ENCODE results near the gene IQSEC1. TPM values are rescaled to one million over a fixed set of nuclear protein-coding genes. Genes with fewer than 3 reads are reported as not detected.
A peak's percentile ranks its signal among the peaks of the same experiment; 100 is the strongest.

IQSEC1 gene
- total and polyA plus RNA-seq, 4 experiments from 2014 or later, result 11.9 to 82.0 (median 62.3) TPM

- Mint-ChIP-seq H3K4me3 (no peak overlapping the region), H3K27me3 (peaks cover 2 to 11% of the 10 kb centered on the region in 2 donors), H3K9me3 (no peaks in the 10 kb centered on the region), H3K36me3 (no peaks in the 10 kb centered on the region), H3K27ac (no peak overlapping the region), H3K4me1 (peaks cover 0 to 7% (median 1%) of the 10 kb centered on the region in 4 donors)
- Histone ChIP-seq H3K27ac (ENCODE audit: low read depth, low read length) (no peak overlapping the region), H3K36me3 (ENCODE audit: insufficient read depth, low read length) (no peaks in the 10 kb centered on the region), H3K27me3 (ENCODE audit: insufficient read depth, low read length) (peaks cover 6% of the 10 kb centered on the region), H3K4me3 (ENCODE audit: low read length in 2 of 2) (no peak overlapping the region), H3K4me1 (ENCODE audit: insufficient read depth, low read length) (peaks cover 2% of the 10 kb centered on the region), H3K9me3 (ENCODE audit: control insufficient read depth in 1 of 2, low read length in 2 of 2) (no peaks in the 10 kb centered on the region)
- intact Hi-C loops (cut with micrococcal nuclease), result no loop called here
- POLR2A ChIA-PET (ENCODE audit: partially characterized antibody), result no interaction called here
- no peak for DNase-seq
- CTCF ChIA-PET (ENCODE audit: partially characterized antibody), result interaction anchor here (1.1 to 1.4 kb wide), 2 partner anchors 13 to 801 kb away, joined by 3 to 4 read pairs; partner anchors contain the start of gene WNT7A
Measured at GRCh38 chr3:13079051-13079450, 5.8 kb upstream of the IQSEC1 start.

- no peaks in the 10 kb centered on the region for H3K9me3 Mint-ChIP-seq
- Histone ChIP-seq H3K9me3 (ENCODE audit: control insufficient read depth in 1 of 2, low read length in 2 of 2) (no peaks in the 10 kb centered on the region), H3K27me3 (ENCODE audit: insufficient read depth, low read length) (peaks cover 12% of the 10 kb centered on the region), H3K4me1 (ENCODE audit: insufficient read depth, low read length) (peaks cover 10% of the 10 kb centered on the region), H3K4me3 (ENCODE audit: low read length in 2 of 2) (no peak overlapping the region), H3K27ac (ENCODE audit: low read depth, low read length) (no peak overlapping the region), H3K36me3 (ENCODE audit: insufficient read depth, low read length) (no peaks in the 10 kb centered on the region)
- no peaks in the 10 kb centered on the region for H3K36me3 Mint-ChIP-seq
- H3K4me1 Mint-ChIP-seq, result peaks cover 2 to 13% (median 6%) of the 10 kb centered on the region in 4 donors
- peaks cover 5 to 16% of the 10 kb centered on the region in 2 donors for H3K27me3 Mint-ChIP-seq
- intact Hi-C loops (cut with micrococcal nuclease), result no loop called here
- no peak for DNase-seq
- CTCF ChIA-PET (ENCODE audit: partially characterized antibody), result interaction anchor here (1.1 to 1.4 kb wide), 2 partner anchors 13 to 802 kb away, joined by 3 to 4 read pairs; partner anchors contain the start of gene WNT7A
- H3K27ac Mint-ChIP-seq, result no peak overlapping the region
- POLR2A ChIA-PET (ENCODE audit: partially characterized antibody), result interaction anchor here (0.6 kb wide), 1 partner anchor 19 kb away, joined by 3 read pairs; no protein-coding TSS in a partner anchor
- no peak overlapping the region for H3K4me3 Mint-ChIP-seq
Measured at GRCh38 chr3:13078163-13078905, 5.1 kb upstream of the IQSEC1 start.

GRCh38 chr3:13077431-13078162 lies 4.4 kb upstream of the IQSEC1 start:
- ChIA-PET POLR2A (ENCODE audit: partially characterized antibody) (interaction anchor here (0.6 kb wide), 1 partner anchor 19 kb away, joined by 3 read pairs; no protein-coding TSS in a partner anchor), CTCF (ENCODE audit: partially characterized antibody) (interaction anchor here (1.1 kb wide), 1 partner anchor 803 kb away, joined by 3 read pairs; the partner anchor contains the start of gene WNT7A)
- Histone ChIP-seq H3K9me3 (ENCODE audit: control insufficient read depth in 1 of 2, low read length in 2 of 2) (no peaks in the 10 kb centered on the region), H3K27me3 (ENCODE audit: insufficient read depth, low read length) (peaks cover 12% of the 10 kb centered on the region), H3K27ac (ENCODE audit: low read depth, low read length) (no peak overlapping the region), H3K36me3 (ENCODE audit: insufficient read depth, low read length) (no peaks in the 10 kb centered on the region), H3K4me3 (ENCODE audit: low read length in 2 of 2) (no peak overlapping the region), H3K4me1 (ENCODE audit: insufficient read depth, low read length) (peaks cover 16% of the 10 kb centered on the region)
- H3K27ac Mint-ChIP-seq, result no peak overlapping the region
- no peaks in the 10 kb centered on the region for H3K36me3 Mint-ChIP-seq
- no peak overlapping the region for H3K4me3 Mint-ChIP-seq
- H3K9me3 Mint-ChIP-seq, result no peaks in the 10 kb centered on the region
- peaks cover 3 to 18% (median 9%) of the 10 kb centered on the region in 4 donors for H3K4me1 Mint-ChIP-seq
- H3K27me3 Mint-ChIP-seq, result peaks cover 7 to 18% of the 10 kb centered on the region in 2 donors
- DNase-seq, result no peak
- intact Hi-C loops (cut with micrococcal nuclease), result no loop called here

- Histone ChIP-seq H3K27ac (ENCODE audit: low read depth, low read length) (no peak overlapping the region), H3K4me1 (ENCODE audit: insufficient read depth, low read length) (peaks cover 21% of the 10 kb centered on the region), H3K36me3 (ENCODE audit: insufficient read depth, low read length) (no peaks in the 10 kb centered on the region), H3K27me3 (ENCODE audit: insufficient read depth, low read length) (peaks cover 12% of the 10 kb centered on the region), H3K9me3 (ENCODE audit: control insufficient read depth in 1 of 2, low read length in 2 of 2) (no peaks in the 10 kb centered on the region), H3K4me3 (ENCODE audit: low read length in 2 of 2) (no peak overlapping the region)
- H3K27ac Mint-ChIP-seq, result no peak overlapping the region
- no peaks in the 10 kb centered on the region for H3K36me3 Mint-ChIP-seq
- H3K4me3 Mint-ChIP-seq, result no peak overlapping the region
- intact Hi-C loops (cut with micrococcal nuclease), result no loop called here
- H3K9me3 Mint-ChIP-seq, result no peaks in the 10 kb centered on the region
- no peak for DNase-seq
- CTCF ChIA-PET (ENCODE audit: partially characterized antibody), result interaction anchor here (1.5 kb wide), 1 partner anchor 16 kb away, joined by 7 read pairs; no protein-coding TSS in a partner anchor
- POLR2A ChIA-PET (ENCODE audit: partially characterized antibody), result no interaction called here
- peaks cover 3 to 19% (median 12%) of the 10 kb centered on the region in 4 donors for H3K4me1 Mint-ChIP-seq
- H3K27me3 Mint-ChIP-seq, result peaks cover 7 to 18% of the 10 kb centered on the region in 2 donors
Measured at GRCh38 chr3:13075986-13076654, 2.9 kb upstream of the IQSEC1 start.

- Mint-ChIP-seq H3K27me3 (peaks cover 7 to 18% of the 10 kb centered on the region in 2 donors), H3K9me3 (no peaks in the 10 kb centered on the region), H3K27ac (peak overlapping the region in 2 of 7 donors; percentile 36 to 39), H3K4me1 (peaks cover 6 to 24% (median 16%) of the 10 kb centered on the region in 4 donors), H3K4me3 (peak overlapping the region in 3 of 8 donors; percentile 15 to 45 (median 36)), H3K36me3 (no peaks in the 10 kb centered on the region)
- no peak for DNase-seq
- no peak overlapping the region for H3K4me3 ChIP-seq (ENCODE audit: low read length in 2 of 2)
- CTCF ChIA-PET (ENCODE audit: partially characterized antibody), result interaction anchor here (3.0 kb wide), 1 partner anchor 17 kb away, joined by 9 read pairs; no protein-coding TSS in a partner anchor
- H3K4me1 ChIP-seq (ENCODE audit: insufficient read depth, low read length), result peaks cover 29% of the 10 kb centered on the region
- no peaks in the 10 kb centered on the region for H3K36me3 ChIP-seq (ENCODE audit: insufficient read depth, low read length)
- H3K27ac ChIP-seq (ENCODE audit: low read depth, low read length), result no peak overlapping the region
- peaks cover 12% of the 10 kb centered on the region for H3K27me3 ChIP-seq (ENCODE audit: insufficient read depth, low read length)
- no peaks in the 10 kb centered on the region for H3K9me3 ChIP-seq (ENCODE audit: control insufficient read depth in 1 of 2, low read length in 2 of 2)
- intact Hi-C loops (cut with micrococcal nuclease), result no loop called here
- POLR2A ChIA-PET (ENCODE audit: partially characterized antibody), result no interaction called here
Measured at GRCh38 chr3:13075318-13075717, 2.1 kb upstream of the IQSEC1 start.

- H3K27me3 ChIP-seq (ENCODE audit: insufficient read depth, low read length), result peaks cover 12% of the 10 kb centered on the region
- no peak overlapping the region for H3K27ac ChIP-seq (ENCODE audit: low read depth, low read length)
- Mint-ChIP-seq H3K27ac (peak overlapping the region in 2 of 7 donors; percentile 30 to 75), H3K36me3 (no peaks in the 10 kb centered on the region), H3K9me3 (no peaks in the 10 kb centered on the region), H3K4me3 (peak overlapping the region in 7 of 8 donors; percentile 33 to 86 (median 72)), H3K27me3 (peaks cover 7 to 18% of the 10 kb centered on the region in 2 donors), H3K4me1 (peaks cover 18 to 37% (median 28%) of the 10 kb centered on the region in 4 donors)
- no peak for DNase-seq
- CTCF ChIA-PET (ENCODE audit: partially characterized antibody), result interaction anchor here (3.0 kb wide), 1 partner anchor 18 kb away, joined by 9 read pairs; no protein-coding TSS in a partner anchor
- H3K36me3 ChIP-seq (ENCODE audit: insufficient read depth, low read length), result no peaks in the 10 kb centered on the region
- H3K9me3 ChIP-seq (ENCODE audit: control insufficient read depth in 1 of 2, low read length in 2 of 2), result no peaks in the 10 kb centered on the region
- H3K4me1 ChIP-seq (ENCODE audit: insufficient read depth, low read length), result peaks cover 43% of the 10 kb centered on the region
- peak overlapping the region in 1 of 2 donors; percentile 27 for H3K4me3 ChIP-seq (ENCODE audit: low read length in 2 of 2)
- intact Hi-C loops (cut with micrococcal nuclease), result no loop called here
- POLR2A ChIA-PET (ENCODE audit: partially characterized antibody), result interaction anchor here (1.3 kb wide), 1 partner anchor 59 kb away, joined by 4 read pairs; no protein-coding TSS in a partner anchor
Measured at GRCh38 chr3:13074006-13074375, 762 bp upstream of the IQSEC1 start.

Measured in CD4-positive, alpha-beta memory T cell (primary cell).